ENCODE data around the gene SLC30A1.

SLC30A1 gene

DNA sequence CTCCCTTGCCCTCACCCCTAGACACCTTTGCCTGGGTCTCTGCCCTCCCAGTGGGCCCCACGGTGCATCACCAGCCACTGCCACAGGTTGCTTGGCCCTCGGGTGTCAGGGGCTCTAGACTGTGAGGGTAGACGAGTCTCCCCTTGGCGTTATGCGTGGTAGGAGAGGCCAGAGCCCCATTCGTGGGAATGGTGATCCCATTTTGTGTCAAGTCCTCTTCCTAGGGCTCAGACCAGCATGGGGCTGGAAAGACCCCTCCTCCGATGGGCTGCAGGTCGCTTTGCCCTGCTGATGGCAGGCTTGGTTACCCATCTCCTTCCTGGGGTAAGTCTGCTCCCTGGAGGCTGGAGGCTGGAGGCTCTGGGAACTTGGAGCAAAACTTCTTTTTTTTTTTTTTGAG lies 42.4 kb downstream of the SLC30A1 start:
- H3K4me3 ChIP-seq (ENCODE audit: low read depth, low read length, poor library complexity, severe bottlenecking): no peak overlapping the region
- H3K9me3 ChIP-seq (ENCODE audit: low read length): no peaks in the 10 kb centered on the region
- H3K9ac ChIP-seq (ENCODE audit: low read length): no peak overlapping the region
- no peaks in the 10 kb centered on the region for H4K20me1 ChIP-seq (ENCODE audit: insufficient read depth, low read length)
- no peak overlapping the region for H3K4me2 ChIP-seq (ENCODE audit: low read length)
- no peaks in the 10 kb centered on the region; the same call in 1 of the 2 replicates for H3K36me3 ChIP-seq (ENCODE audit: insufficient read depth, low read length)
- H3K79me2 ChIP-seq (ENCODE audit: insufficient read depth, low read length): no peaks in the 10 kb centered on the region
- no peaks in the 10 kb centered on the region for H3K4me1 ChIP-seq (ENCODE audit: insufficient read depth, low read length, severe bottlenecking)
- no peaks in the 10 kb centered on the region; the same call in 1 of the 2 replicates for H3K27me3 ChIP-seq (ENCODE audit: insufficient read depth, low read length)
- TF ChIP-seq, protein P1, sequence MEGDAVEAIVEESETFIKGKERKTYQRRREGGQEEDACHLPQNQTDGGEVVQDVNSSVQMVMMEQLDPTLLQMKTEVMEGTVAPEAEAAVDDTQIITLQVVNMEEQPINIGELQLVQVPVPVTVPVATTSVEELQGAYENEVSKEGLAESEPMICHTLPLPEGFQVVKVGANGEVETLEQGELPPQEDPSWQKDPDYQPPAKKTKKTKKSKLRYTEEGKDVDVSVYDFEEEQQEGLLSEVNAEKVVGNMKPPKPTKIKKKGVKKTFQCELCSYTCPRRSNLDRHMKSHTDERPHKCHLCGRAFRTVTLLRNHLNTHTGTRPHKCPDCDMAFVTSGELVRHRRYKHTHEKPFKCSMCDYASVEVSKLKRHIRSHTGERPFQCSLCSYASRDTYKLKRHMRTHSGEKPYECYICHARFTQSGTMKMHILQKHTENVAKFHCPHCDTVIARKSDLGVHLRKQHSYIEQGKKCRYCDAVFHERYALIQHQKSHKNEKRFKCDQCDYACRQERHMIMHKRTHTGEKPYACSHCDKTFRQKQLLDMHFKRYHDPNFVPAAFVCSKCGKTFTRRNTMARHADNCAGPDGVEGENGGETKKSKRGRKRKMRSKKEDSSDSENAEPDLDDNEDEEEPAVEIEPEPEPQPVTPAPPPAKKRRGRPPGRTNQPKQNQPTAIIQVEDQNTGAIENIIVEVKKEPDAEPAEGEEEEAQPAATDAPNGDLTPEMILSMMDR (IDR thresholded peaks at IDR 0.05; ENCODE audit: low read length): no peak
- TF ChIP-seq EZH2 (IDR thresholded peaks at IDR 0.05; ENCODE audit: borderline replicate concordance, low read length): no peak
- no peak overlapping the region for H2AFZ ChIP-seq (ENCODE audit: low read length)
- no peaks in the 10 kb centered on the region for H3K9me2 ChIP-seq (ENCODE audit: low read depth, low read length)
- H3F3A ChIP-seq (ENCODE audit: insufficient read depth, low read length): no peaks in the 10 kb centered on the region
- H3K27ac ChIP-seq (ENCODE audit: low read depth, low read length, poor library complexity, severe bottlenecking): no peak overlapping the region

DNA sequence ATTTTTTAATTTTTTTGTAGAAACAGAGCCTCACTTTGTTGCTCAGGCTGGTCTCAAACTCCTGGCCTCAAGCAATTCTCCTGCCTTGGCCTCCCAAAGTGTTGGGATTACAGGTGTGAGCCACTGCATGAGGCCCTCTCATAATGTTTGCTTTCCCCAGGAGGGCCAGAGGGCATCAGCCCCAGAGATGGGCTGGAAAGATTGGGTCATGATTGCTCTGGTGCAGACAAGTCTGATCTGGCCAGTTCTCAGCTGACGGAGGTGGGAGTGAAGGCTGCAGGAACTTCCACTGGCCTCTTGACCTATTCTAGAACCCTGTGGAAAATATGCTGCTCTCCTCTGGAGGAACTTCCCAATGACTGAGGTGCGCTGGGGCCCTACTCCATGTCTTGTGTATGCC lies 43.6 kb downstream of the SLC30A1 start:
- H3K4me2 ChIP-seq (ENCODE audit: low read length): no peak overlapping the region
- H3K9me2 ChIP-seq (ENCODE audit: low read depth, low read length): no peaks in the 10 kb centered on the region

DNA sequence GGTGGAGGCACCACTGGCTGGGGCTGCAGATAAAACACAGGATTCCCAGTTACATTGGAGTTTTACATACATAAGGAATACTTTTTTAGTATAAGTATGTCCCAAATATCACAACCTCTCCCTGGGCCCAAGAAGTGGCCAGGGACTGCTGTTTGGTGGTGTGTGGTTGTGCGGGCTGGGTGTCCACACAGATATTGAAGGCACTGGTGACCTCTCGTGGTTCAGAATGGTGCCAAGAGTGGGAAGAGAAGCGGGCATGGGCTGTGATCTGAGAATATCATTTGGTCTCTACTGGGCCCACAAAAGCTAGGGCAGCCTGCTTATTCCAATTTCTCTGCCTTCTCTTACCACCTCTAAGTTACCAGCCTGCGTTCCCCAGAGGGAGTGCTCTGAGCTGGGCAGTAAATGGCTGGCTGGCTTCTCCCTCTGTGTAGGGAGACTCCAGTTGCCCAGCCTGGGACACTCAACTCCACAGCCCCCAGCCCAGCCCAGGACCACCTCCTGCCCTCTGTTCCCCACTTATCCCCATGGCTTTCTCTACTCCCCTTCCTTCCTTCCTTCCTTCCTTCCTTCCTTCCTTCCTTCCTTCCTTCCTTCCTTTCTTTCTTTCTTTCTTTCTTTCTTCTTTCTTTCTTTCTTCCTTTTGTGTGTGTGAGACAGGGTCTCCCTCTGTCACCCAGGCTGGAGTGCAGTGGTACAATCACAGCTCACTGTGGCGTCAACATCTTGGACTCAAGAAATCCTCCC lies 44.2 kb downstream of the SLC30A1 start:
- Histone ChIP-seq H3F3A (ENCODE audit: insufficient read depth, low read length) (no peaks in the 10 kb centered on the region), H3K4me1 (ENCODE audit: insufficient read depth, low read length, severe bottlenecking) (no peaks in the 10 kb centered on the region), H3K9ac (ENCODE audit: low read length) (no peak overlapping the region), H3K27ac (ENCODE audit: low read depth, low read length, poor library complexity, severe bottlenecking) (no peak overlapping the region), H3K79me2 (ENCODE audit: insufficient read depth, low read length) (no peaks in the 10 kb centered on the region), H3K4me3 (ENCODE audit: low read depth, low read length, poor library complexity, severe bottlenecking) (no peak overlapping the region), H3K36me3 (ENCODE audit: insufficient read depth, low read length) (no peaks in the 10 kb centered on the region), H3K4me2 (ENCODE audit: low read length) (no peak overlapping the region), H2AFZ (ENCODE audit: low read length) (no peak overlapping the region), H3K9me2 (ENCODE audit: low read depth, low read length) (no peaks in the 10 kb centered on the region), H3K9me3 (ENCODE audit: low read length) (no peaks in the 10 kb centered on the region), H3K27me3 (ENCODE audit: insufficient read depth, low read length) (no peaks in the 10 kb centered on the region), H4K20me1 (ENCODE audit: insufficient read depth, low read length) (no peaks in the 10 kb centered on the region)
- TF ChIP-seq, protein P1 (IDR thresholded peaks at IDR 0.05; ENCODE audit: low read length): no peak
- no peak for TF ChIP-seq EZH2 (IDR thresholded peaks at IDR 0.05; ENCODE audit: borderline replicate concordance, low read length)

More for the DNA sequence above, 43.6 kb downstream of the SLC30A1 start:
- Histone ChIP-seq H4K20me1 (ENCODE audit: insufficient read depth, low read length) (no peaks in the 10 kb centered on the region), H3K9ac (ENCODE audit: low read length) (no peak overlapping the region), H3K27ac (ENCODE audit: low read depth, low read length, poor library complexity, severe bottlenecking) (no peak overlapping the region), H3K4me3 (ENCODE audit: low read depth, low read length, poor library complexity, severe bottlenecking) (no peak overlapping the region), H3F3A (ENCODE audit: insufficient read depth, low read length) (no peaks in the 10 kb centered on the region), H2AFZ (ENCODE audit: low read length) (no peak overlapping the region), H3K9me3 (ENCODE audit: low read length) (no peaks in the 10 kb centered on the region), H3K79me2 (ENCODE audit: insufficient read depth, low read length) (no peaks in the 10 kb centered on the region), H3K27me3 (ENCODE audit: insufficient read depth, low read length) (no peaks in the 10 kb centered on the region; the same call in 1 of the 2 replicates), H3K4me1 (ENCODE audit: insufficient read depth, low read length, severe bottlenecking) (no peaks in the 10 kb centered on the region), H3K36me3 (ENCODE audit: insufficient read depth, low read length) (no peaks in the 10 kb centered on the region)
- TF ChIP-seq EZH2 (IDR thresholded peaks at IDR 0.05; ENCODE audit: borderline replicate concordance, low read length): no peak

DNA sequence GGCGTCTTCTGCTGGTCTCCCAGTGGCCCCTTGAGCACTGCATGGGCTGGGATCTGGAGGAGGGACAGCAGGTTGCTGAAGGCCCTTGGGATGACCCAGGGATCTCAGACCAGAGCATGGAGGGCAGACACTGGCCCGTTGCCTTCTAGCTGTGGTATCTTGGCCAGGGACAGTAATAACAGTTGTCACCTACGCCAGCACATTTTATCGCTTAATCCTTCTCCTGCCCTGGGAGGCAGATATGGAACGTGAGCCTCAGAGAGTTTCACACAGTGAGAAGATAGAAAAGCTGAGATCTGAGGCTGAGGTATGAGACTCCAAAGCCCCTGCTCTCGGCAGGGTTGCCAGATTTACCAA lies 46.9 kb downstream of the SLC30A1 start:
- Histone ChIP-seq H4K20me1 (ENCODE audit: insufficient read depth, low read length) (no peaks in the 10 kb centered on the region), H3K27me3 (ENCODE audit: insufficient read depth, low read length) (no peaks in the 10 kb centered on the region), H3K4me3 (ENCODE audit: low read depth, low read length, poor library complexity, severe bottlenecking) (no peak overlapping the region), H3K27ac (ENCODE audit: low read depth, low read length, poor library complexity, severe bottlenecking) (no peak overlapping the region), H3K79me2 (ENCODE audit: insufficient read depth, low read length) (no peaks in the 10 kb centered on the region), H3K9me2 (ENCODE audit: low read depth, low read length) (no peaks in the 10 kb centered on the region), H3K4me2 (ENCODE audit: low read length) (no peak overlapping the region), H3K36me3 (ENCODE audit: insufficient read depth, low read length) (no peaks in the 10 kb centered on the region), H3K4me1 (ENCODE audit: insufficient read depth, low read length, severe bottlenecking) (no peaks in the 10 kb centered on the region), H3F3A (ENCODE audit: insufficient read depth, low read length) (no peaks in the 10 kb centered on the region), H3K9ac (ENCODE audit: low read length) (no peak overlapping the region), H2AFZ (ENCODE audit: low read length) (no peak overlapping the region), H3K9me3 (ENCODE audit: low read length) (no peaks in the 10 kb centered on the region)
- no peak for TF ChIP-seq EZH2 (IDR thresholded peaks at IDR 0.05; ENCODE audit: borderline replicate concordance, low read length)
- TF ChIP-seq, protein P1 (IDR thresholded peaks at IDR 0.05; ENCODE audit: low read length): no peak

Measured in OCI-LY1 (cell line).